Stimulated activated naive B cell treated with anti-CD40 and anti-IgM and Interleukin-4, amounts not matched to agents 10 μg/mL and 1 μg/mL and 100 μg/mL, for 72 hours (primary cell): ENCODE results near the gene SLCO2A1.

Source experiments
- ATAC-seq, 2 donors: fragments of 150-1000 bp; cut with Tn5 transposase; replicated peaks; 2 replicates each; pipeline ENCODE4 v1.10.0; 2021; ENCODE audit warnings: moderate library complexity in 1 of 2
- DNase-seq: peaks from one replicate; pipeline ENCODE4 v3.0.0; 2021
- H3K27ac Mint-ChIP-seq: one replicate; pipeline ENCODE4 v1.8.0; 2022; ENCODE audit warnings: mild to moderate bottlenecking, mixed read lengths
- H3K27me3 Mint-ChIP-seq, 2 donors: one replicate each; pipeline ENCODE4 v1.8.0; 2022; ENCODE audit warnings: mixed read lengths in 2 of 2
- H3K36me3 Mint-ChIP-seq, 2 donors: one replicate each; pipeline ENCODE4 v1.8.0; 2022; ENCODE audit warnings: mixed read lengths in 2 of 2, mild to moderate bottlenecking in 1 of 2
- H3K4me1 Mint-ChIP-seq, 2 donors: one replicate each; pipeline ENCODE4 v1.8.0; 2022; ENCODE audit warnings: mixed read lengths in 2 of 2, mild to moderate bottlenecking in 1 of 2
- H3K4me3 Mint-ChIP-seq, 2 donors: one replicate each; pipeline ENCODE4 v1.8.0; 2022; ENCODE audit warnings: mild to moderate bottlenecking in 2 of 2, mixed read lengths in 2 of 2, moderate library complexity in 1 of 2
- H3K9me3 Mint-ChIP-seq, 2 donors: one replicate each; pipeline ENCODE4 v1.8.0; 2022; ENCODE audit warnings: mixed read lengths in 2 of 2, mild to moderate bottlenecking in 1 of 2

SLCO2A1 gene

DNA sequence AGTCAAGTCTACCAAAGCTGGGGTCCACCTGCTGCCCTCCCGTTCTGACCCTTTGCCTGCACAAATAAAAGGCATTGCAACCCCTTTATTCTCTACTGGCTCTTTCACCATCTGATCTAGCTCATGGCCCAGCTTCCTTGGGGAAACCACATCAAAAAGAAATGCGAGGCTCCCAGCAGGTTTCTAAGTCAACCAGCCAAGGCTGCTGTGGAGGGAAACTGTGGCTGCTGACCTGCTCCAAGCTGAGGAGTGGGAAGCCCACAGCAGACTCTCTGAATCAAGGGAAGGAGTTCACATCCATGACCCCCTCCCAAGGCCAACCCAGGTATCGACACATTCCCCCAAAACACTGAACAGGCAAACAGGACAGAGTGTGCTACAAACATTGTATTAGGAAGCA is 25.2 kb upstream of the SLCO2A1 start:
- Mint-ChIP-seq H3K9me3 (peaks cover 0 to 4% of the 10 kb centered on the region in 2 donors), H3K4me1 (peaks cover 0 to 2% of the 10 kb centered on the region in 2 donors), H3K4me3 (no peak overlapping the region), H3K27me3 (peaks cover 6% of the 10 kb centered on the region in 2 donors), H3K27ac (no peak overlapping the region), H3K36me3 (no peaks in the 10 kb centered on the region)
- no peak for ATAC-seq
- DNase-seq, result no peak

DNA sequence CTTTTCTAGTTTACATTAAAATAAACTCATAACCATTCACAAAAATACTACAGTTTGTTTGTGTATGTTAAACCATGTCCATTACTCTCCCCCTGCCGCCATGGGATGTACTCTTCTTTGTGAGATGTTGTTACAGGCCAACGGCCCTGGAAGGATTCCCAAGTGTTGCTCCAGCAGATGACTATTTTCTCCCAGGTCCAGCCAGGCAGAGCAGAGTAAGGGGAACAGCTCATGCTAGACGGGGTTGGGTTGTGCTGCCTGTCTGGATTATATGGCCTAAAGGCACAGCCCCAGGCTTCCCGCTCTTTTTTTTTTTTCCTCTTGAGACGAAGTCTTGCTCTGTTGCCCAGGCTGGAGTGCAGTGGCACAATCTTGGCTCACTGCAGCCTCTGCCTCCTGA is 24.5 kb upstream of the SLCO2A1 start:
- Mint-ChIP-seq H3K9me3 (peaks cover 0 to 4% of the 10 kb centered on the region in 2 donors), H3K27me3 (peaks cover 6 to 10% of the 10 kb centered on the region in 2 donors), H3K4me1 (peaks cover 0 to 2% of the 10 kb centered on the region in 2 donors), H3K27ac (no peak overlapping the region), H3K4me3 (no peak overlapping the region), H3K36me3 (no peaks in the 10 kb centered on the region)
- DNase-seq (no peak), ATAC-seq (no peak)

- no peak for DNase-seq
- H3K27ac Mint-ChIP-seq, result no peak overlapping the region
- H3K27me3 Mint-ChIP-seq, result peaks cover 10 to 14% of the 10 kb centered on the region in 2 donors
Measured at GRCh38 chr3:134052370-134052769, 22.6 kb upstream of the SLCO2A1 start.

GRCh38 chr3:134049676-134050075 is 20.0 kb upstream of the SLCO2A1 start:
- H3K27ac Mint-ChIP-seq, result no peak overlapping the region
- H3K9me3 Mint-ChIP-seq, result peaks cover 9% of the 10 kb centered on the region in 2 donors
- DNase-seq (no peak), ATAC-seq (no peak)
- peaks cover 7 to 8% of the 10 kb centered on the region in 2 donors for H3K27me3 Mint-ChIP-seq
- H3K36me3 Mint-ChIP-seq, result no peaks in the 10 kb centered on the region
- no peaks in the 10 kb centered on the region for H3K4me1 Mint-ChIP-seq
- no peak overlapping the region for H3K4me3 Mint-ChIP-seq

More at GRCh38 chr3:134052370-134052769, 22.6 kb upstream of the SLCO2A1 start:
- no peaks in the 10 kb centered on the region for H3K36me3 Mint-ChIP-seq
- H3K9me3 Mint-ChIP-seq, result peaks cover 0 to 4% of the 10 kb centered on the region in 2 donors
- no peak for ATAC-seq
- no peaks in the 10 kb centered on the region for H3K4me1 Mint-ChIP-seq
- no peak overlapping the region for H3K4me3 Mint-ChIP-seq

DNA sequence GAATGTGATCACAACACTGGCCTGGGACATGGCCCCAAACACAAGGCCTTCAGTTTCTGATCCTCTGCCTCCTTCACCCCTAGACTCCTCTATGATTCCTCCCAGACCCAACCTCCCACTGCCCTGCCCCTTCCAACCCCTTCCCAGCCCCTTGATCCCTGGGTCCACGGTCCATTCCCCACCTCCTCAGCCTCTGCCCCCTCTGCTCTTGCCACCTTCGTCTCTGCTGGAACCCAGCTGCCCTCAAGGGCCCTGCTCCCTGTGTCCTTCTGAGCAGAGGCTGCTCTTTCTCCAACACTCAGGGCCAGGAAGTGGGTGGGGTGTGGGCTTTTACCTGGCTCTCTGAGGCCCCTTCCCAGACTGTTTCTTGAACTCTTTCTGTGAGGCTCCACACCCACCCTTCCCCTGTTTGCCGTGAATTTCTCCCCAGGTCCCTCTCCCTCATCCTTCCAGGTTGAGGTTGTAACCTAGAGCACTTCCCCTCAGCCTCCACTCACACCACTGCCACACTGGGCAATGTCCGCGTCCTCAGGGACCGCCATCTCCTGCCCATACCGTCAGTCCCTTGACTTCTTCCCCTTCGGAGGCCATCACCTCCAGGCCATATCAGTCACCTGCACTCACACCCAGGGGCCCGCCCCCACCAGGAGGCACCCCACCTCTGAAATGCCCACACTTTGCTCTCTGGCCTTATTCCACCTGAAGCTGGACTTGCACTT is 18.7 kb upstream of the SLCO2A1 start:
- ATAC-seq (no peak), DNase-seq (no peak)
- H3K4me1 Mint-ChIP-seq, result no peaks in the 10 kb centered on the region
- H3K9me3 Mint-ChIP-seq, result peaks cover 7 to 9% of the 10 kb centered on the region in 2 donors
- H3K36me3 Mint-ChIP-seq, result no peaks in the 10 kb centered on the region
- no peak overlapping the region for H3K27ac Mint-ChIP-seq
- H3K27me3 Mint-ChIP-seq, result peaks cover 7 to 8% of the 10 kb centered on the region in 2 donors
- no peak overlapping the region for H3K4me3 Mint-ChIP-seq

DNA sequence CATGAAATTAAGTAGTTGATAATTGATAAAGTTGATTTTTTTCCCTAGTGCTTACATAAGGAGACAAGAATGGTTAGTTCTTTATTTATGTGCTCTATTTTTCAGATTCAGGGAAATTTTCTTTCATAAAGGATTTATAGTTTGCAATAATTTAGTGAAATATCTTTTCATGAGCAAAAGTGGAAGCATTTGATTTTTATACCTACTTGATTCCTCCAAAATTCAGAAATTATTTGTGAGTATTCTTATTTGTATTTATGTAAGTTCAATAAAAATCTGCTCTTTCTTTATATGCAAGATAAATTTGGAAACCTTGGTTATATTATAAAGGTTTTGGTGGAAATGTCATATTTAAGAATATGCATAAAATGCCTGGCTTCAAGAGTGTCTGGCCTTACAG is 14.7 kb upstream of the SLCO2A1 start:
- Mint-ChIP-seq H3K4me1 (no peaks in the 10 kb centered on the region), H3K27ac (no peak overlapping the region), H3K4me3 (no peak overlapping the region), H3K36me3 (peaks cover 0 to 3% of the 10 kb centered on the region in 2 donors), H3K9me3 (peaks cover 11 to 16% of the 10 kb centered on the region in 2 donors), H3K27me3 (peaks cover under 1 to 8% of the 10 kb centered on the region in 2 donors)
- ATAC-seq (no peak), DNase-seq (no peak)

DNA sequence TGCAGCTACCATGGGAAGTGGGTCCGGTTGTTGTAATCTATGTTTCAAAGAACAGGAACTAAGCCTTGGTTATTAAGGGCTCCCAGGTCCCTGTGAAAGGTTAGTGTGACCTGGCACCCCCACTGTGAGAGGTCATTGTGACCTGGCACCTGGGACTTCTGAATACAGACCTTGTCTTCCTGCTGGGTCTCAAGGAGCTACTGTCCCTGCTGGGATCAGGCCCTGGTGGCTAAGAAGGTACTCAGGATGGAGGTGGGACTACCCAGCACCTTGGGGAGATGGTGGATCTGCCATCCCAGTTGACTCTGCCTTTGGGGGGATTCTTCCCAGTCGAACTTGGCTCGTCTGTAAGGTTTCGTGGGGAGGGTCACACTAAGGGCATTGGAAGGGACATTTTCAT is 10.3 kb upstream of the SLCO2A1 start:
- peaks cover 0 to 3% of the 10 kb centered on the region in 2 donors for H3K36me3 Mint-ChIP-seq
- peaks cover 6 to 8% of the 10 kb centered on the region in 2 donors for H3K9me3 Mint-ChIP-seq
- H3K4me3 Mint-ChIP-seq, result no peak overlapping the region
- no peak overlapping the region for H3K27ac Mint-ChIP-seq
- H3K4me1 Mint-ChIP-seq, result no peaks in the 10 kb centered on the region
- H3K27me3 Mint-ChIP-seq, result peaks cover 3 to 4% of the 10 kb centered on the region in 2 donors
- ATAC-seq (no peak), DNase-seq (no peak)

DNA sequence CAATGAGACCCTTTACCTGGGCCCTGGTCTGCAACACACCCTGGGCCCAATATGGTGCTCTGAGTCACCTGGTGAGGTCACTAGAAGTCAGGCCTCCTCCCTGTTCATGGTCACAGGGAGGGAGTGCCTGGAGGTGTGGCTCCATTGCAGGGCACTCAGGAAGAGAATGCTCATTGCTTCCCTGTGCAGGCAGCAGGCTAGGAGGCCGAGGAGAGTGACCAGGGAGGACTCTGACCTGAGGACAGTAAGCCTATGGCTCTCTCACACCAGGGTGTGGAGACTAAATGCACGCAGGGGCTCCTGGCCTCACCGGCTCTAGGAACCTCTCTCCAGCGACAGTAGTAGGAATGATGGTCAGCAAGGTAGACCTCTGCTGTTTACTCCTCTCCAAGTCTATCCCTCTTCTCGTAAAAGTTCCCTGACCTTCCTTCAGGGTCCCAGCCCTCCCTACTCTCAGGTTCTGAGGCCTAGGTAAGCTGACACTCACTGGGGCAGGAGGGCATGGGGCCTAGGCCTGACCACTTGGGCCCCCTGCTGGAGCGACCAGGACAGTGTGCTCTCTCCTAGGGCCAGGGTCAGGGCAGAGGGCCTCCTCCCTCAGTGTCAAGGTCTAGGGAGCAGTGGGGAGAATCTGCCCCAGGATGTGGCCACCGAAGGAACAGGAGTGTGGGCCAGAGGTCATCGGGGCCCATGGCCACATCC is 9.6 kb upstream of the SLCO2A1 start:
- Mint-ChIP-seq H3K4me3 (no peak overlapping the region), H3K27ac (no peak overlapping the region), H3K27me3 (peaks cover 3 to 4% of the 10 kb centered on the region in 2 donors), H3K4me1 (no peaks in the 10 kb centered on the region), H3K36me3 (peaks cover 0 to 3% of the 10 kb centered on the region in 2 donors), H3K9me3 (peaks cover 6 to 7% of the 10 kb centered on the region in 2 donors)
- DNase-seq (no peak), ATAC-seq (peak in 1 of 2 donors; percentile 41)

DNA sequence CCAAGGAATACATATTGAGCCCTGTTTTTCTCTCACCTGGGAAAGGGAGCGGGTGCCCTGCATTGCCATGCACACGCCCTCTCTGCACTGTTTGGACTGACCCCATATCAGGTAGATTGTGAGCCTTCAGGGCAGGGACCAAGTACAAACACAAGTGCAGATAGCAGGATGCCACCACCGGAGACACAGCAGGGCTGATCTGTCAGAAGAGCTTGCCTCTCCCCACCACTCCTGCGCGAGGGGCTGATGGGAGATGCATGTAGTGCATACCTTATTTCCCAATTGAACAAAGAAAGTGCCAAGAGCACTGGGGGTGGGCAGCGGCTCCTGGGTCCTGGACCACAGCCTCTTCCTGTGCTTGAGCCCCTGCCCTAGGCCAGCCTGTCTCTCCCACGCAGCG is 9.0 kb upstream of the SLCO2A1 start:
- H3K27me3 Mint-ChIP-seq, result peaks cover 3 to 4% of the 10 kb centered on the region in 2 donors
- peaks cover 0 to 3% of the 10 kb centered on the region in 2 donors for H3K36me3 Mint-ChIP-seq
- peaks cover 6 to 7% of the 10 kb centered on the region in 2 donors for H3K9me3 Mint-ChIP-seq
- DNase-seq (no peak), ATAC-seq (no peak)
- no peaks in the 10 kb centered on the region for H3K4me1 Mint-ChIP-seq
- no peak overlapping the region for H3K27ac Mint-ChIP-seq
- H3K4me3 Mint-ChIP-seq, result no peak overlapping the region

DNA sequence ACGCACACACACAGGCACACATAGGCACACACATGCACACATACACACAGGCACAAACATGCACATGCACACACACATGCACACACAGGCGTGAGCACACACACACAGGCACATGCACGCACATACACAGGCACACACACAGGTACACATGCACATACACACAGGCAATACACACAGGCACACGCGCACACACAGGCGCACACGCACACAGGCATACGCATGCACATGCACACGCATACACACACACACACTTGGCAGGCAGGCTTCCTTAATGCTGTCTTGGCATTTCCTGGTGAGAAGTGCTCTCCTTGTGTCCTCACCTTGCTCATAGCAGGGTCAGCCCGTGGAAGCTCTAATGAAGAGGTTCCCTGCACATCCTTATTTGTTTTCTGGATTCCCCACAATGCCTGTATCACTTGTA is 8.4 kb upstream of the SLCO2A1 start:
- Mint-ChIP-seq H3K9me3 (peaks cover 6 to 7% of the 10 kb centered on the region in 2 donors), H3K36me3 (peaks cover 0 to 3% of the 10 kb centered on the region in 2 donors), H3K4me1 (no peaks in the 10 kb centered on the region), H3K27ac (no peak overlapping the region), H3K27me3 (peaks cover 9 to 10% of the 10 kb centered on the region in 2 donors), H3K4me3 (no peak overlapping the region)
- no peak for ATAC-seq
- DNase-seq, result no peak

- Mint-ChIP-seq H3K27ac (no peak overlapping the region), H3K27me3 (peaks cover 14 to 15% of the 10 kb centered on the region in 2 donors), H3K4me1 (no peaks in the 10 kb centered on the region), H3K4me3 (no peak overlapping the region), H3K36me3 (peaks cover 0 to 3% of the 10 kb centered on the region in 2 donors), H3K9me3 (peaks cover 3% of the 10 kb centered on the region in 2 donors)
- DNase-seq (no peak), ATAC-seq (no peak)
Measured at GRCh38 chr3:134037168-134037567, 7.4 kb upstream of the SLCO2A1 start.

DNA sequence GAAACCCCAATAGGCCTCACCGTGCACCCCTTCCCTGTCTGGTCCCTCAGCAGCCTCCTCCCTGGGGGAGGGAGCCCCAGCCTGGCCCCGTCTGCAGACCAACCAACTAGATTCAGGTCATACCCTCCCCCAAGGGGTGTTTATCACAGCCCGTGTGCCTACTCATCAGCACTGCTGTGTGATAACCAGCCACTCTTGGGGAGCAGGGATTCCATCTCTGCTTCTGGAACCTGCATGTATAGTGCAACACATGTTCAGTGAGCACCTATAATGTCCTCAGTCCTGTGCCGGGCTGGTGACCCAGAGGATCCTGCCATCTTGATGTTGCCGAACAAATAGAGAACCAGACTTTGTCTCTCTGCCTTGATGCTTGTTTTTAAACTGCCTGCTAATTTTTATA is 6.6 kb upstream of the SLCO2A1 start:
- ATAC-seq (no peak), DNase-seq (no peak)
- Mint-ChIP-seq H3K4me3 (no peak overlapping the region), H3K36me3 (no peaks in the 10 kb centered on the region), H3K27ac (no peak overlapping the region), H3K4me1 (no peaks in the 10 kb centered on the region), H3K27me3 (peaks cover 20 to 21% of the 10 kb centered on the region in 2 donors), H3K9me3 (no peaks in the 10 kb centered on the region)

- ATAC-seq (no peak), DNase-seq (no peak)
- Mint-ChIP-seq H3K9me3 (no peaks in the 10 kb centered on the region), H3K36me3 (no peaks in the 10 kb centered on the region), H3K4me1 (no peaks in the 10 kb centered on the region), H3K4me3 (no peak overlapping the region), H3K27me3 (peaks cover 21 to 25% of the 10 kb centered on the region in 2 donors), H3K27ac (no peak overlapping the region)
Measured at GRCh38 chr3:134035836-134036235, 6.1 kb upstream of the SLCO2A1 start.

DNA sequence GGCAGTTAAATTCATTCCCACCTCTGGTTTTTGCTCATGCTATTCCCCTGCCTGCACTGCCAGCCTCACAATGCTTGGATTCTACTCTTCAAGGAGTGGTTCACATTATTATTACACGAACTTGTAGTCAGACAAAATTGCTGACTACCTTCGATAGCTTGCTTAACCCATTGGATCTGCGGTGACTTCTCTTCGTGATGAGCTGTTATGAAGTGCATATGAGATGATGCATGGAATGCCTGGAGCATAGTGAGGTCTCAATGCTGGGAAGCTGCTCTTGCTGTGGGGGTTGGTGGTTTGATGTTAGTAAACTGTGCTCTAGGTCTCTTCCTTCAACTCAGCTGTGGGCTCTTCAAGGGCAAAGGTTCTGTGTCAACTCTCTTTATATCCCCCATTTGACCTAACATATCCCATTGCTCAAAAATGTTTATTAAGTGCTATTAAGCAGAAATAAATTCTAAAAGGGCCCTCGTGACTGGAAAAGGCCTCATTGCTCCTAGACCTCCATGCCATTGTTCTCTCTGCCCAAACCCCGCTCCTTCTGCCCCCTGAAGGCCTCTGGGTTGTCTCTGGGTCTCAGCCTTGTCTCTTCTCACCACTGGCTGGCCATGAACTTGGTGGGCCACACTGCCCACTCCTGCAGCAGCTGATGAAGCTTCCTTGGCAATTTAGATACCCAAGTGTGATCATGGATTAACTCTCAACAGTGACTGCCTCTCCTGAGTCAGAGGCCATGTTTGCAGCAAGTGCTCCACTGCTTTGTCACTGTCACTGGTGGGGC is 4.5 kb upstream of the SLCO2A1 start:
- Mint-ChIP-seq H3K9me3 (no peaks in the 10 kb centered on the region), H3K4me1 (peaks cover 5 to 6% of the 10 kb centered on the region in 2 donors), H3K36me3 (no peaks in the 10 kb centered on the region), H3K27me3 (peaks cover 31 to 38% of the 10 kb centered on the region in 2 donors), H3K27ac (no peak overlapping the region), H3K4me3 (no peak overlapping the region)
- ATAC-seq (no peak), DNase-seq (no peak)
